K562 (cell line): ENCODE data around the gene CD300A. TPM values are rescaled to one million over a fixed set of nuclear protein-coding genes. Genes with fewer than 3 reads are reported as not detected.

Source experiments
- ATAC-seq: fragments of 200-7000 bp; cut with Tn5 transposase; 3 replicates; pipeline ENCODE4 v1.9.1; 2020; ENCODE audit warnings: moderate library complexity
- BruUV-seq: library from RNA; stranded (reverse); fragments of 400-500 nt; replicated peaks from 2 replicates; lab custom pipeline; 2021; lab: Mats Ljungman, UMichigan
- CTCF ChIA-PET: fragments of 300-600 bp; formaldehyde crosslinking; extraction: SDS; loops from one replicate; lab custom pipeline; 2021; ENCODE audit warnings: low intra/inter-chr PET ratio; lab: Yijun Ruan, JAX
- POLR2A ChIA-PET: fragments of 300-600, 350-650 bp; sonication (Branson Sonifier 250); formaldehyde crosslinking; extraction: SDS; loops from one replicate; lab custom pipeline; 2021; ENCODE audit warnings: antibody characterized with exemption, inconsistent platforms; lab: Yijun Ruan, JAX
- DNase-seq, 4 experiments: peaks; one replicate each; pipeline versions ENCODE4 v3.0.0 to v3.0.0-alpha.2; 2011 to 2018; ENCODE audit warnings: low spot score in 3 of 4, mixed read lengths in 3 of 4; ENCODE audit errors: extremely low read depth in 1 of 4
- FAIRE-seq: peaks from 2 replicates; lab custom pipeline; 2011; peaks lifted over from hg19 to GRCh38; lab: Jason Lieb, UNC
- H2AFZ ChIP-seq: 2 replicates; pipeline ENCODE4 v1.6.0; 2011; ENCODE audit warnings: low read depth, low read length, control low read depth, inconsistent platforms
- H3K27ac ChIP-seq: fragments of 200-600 bp; 3 replicates; pipeline ENCODE4 v1.8.0; 2011; ENCODE audit warnings: low read depth, mild to moderate bottlenecking, control low read depth, inconsistent platforms, low read length, moderate library complexity, mixed read lengths; ENCODE audit errors: extremely low read depth
- H3K27me3 ChIP-seq, 2 experiments: fragments of 300-600 bp in 1 of 2; 2 replicates in 1 of 2; 3 replicates in 1 of 2; pipeline versions ENCODE4 v1.6.0 to v1.8.0; 2011; ENCODE audit warnings: inconsistent platforms in 2 of 2, low read length in 2 of 2, mild to moderate bottlenecking in 1 of 2, mixed read lengths in 1 of 2, moderate library complexity in 1 of 2; ENCODE audit not compliant: control insufficient read depth in 2 of 2, insufficient read depth in 2 of 2
- H3K36me3 ChIP-seq: fragments of 300-600 bp; 3 replicates; pipeline ENCODE4 v1.8.0; 2011; ENCODE audit warnings: mild to moderate bottlenecking, low read length, inconsistent platforms; ENCODE audit not compliant: control insufficient read depth, insufficient read depth
- H3K4me1 ChIP-seq, 2 experiments: fragments of 200-600 bp in 1 of 2; replicated peaks in 1 of 2; 2 replicates in 1 of 2; 3 replicates in 1 of 2; pipeline versions ENCODE4 v1.5.1 to v1.8.0; 2011; ENCODE audit warnings: inconsistent platforms in 2 of 2, low read length in 2 of 2, mild to moderate bottlenecking in 1 of 2, mixed read lengths in 1 of 2, moderate library complexity in 1 of 2; ENCODE audit not compliant: control insufficient read depth in 2 of 2, insufficient read depth in 2 of 2
- H3K4me2 ChIP-seq: 2 replicates; pipeline ENCODE4 v1.6.1; 2011; ENCODE audit warnings: low read length, control low read depth, inconsistent platforms, mixed read lengths; ENCODE audit not compliant: insufficient read depth
- H3K4me3 ChIP-seq: fragments of 200-600 bp; sonication (generic), shearing (Covaris generic); 2 replicates; pipeline ENCODE4 v1.5.1; 2016; ENCODE audit warnings: control low read depth, inconsistent platforms
- H3K79me2 ChIP-seq: fragments of 200-600 bp; 3 replicates; pipeline ENCODE4 v1.8.0; 2011; ENCODE audit warnings: low read length, inconsistent platforms; ENCODE audit not compliant: control insufficient read depth, insufficient read depth
- H3K9ac ChIP-seq, 2 experiments: 2 replicates each; pipeline versions ENCODE4 v1.6.0 to v1.6.1; 2011; ENCODE audit warnings: low read depth in 2 of 2, low read length in 2 of 2, control low read depth in 1 of 2, inconsistent platforms in 1 of 2, mild to moderate bottlenecking in 1 of 2, mixed read lengths in 1 of 2; ENCODE audit not compliant: insufficient read depth in 1 of 2
- H3K9me1 ChIP-seq: one replicate; pipeline ENCODE4 v1.6.0; 2011; ENCODE audit warnings: inconsistent platforms, mild to moderate bottlenecking, low read length, moderate library complexity; ENCODE audit not compliant: control insufficient read depth, insufficient read depth
- H3K9me3 ChIP-seq: replicated peaks from 2 replicates; pipeline ENCODE4 v1.5.1; 2011; ENCODE audit warnings: low read depth, low read length, inconsistent platforms; ENCODE audit not compliant: control insufficient read depth, insufficient read depth
- H4K20me1 ChIP-seq: replicated peaks from 2 replicates; pipeline ENCODE4 v1.6.1; 2011; ENCODE audit warnings: low read length, inconsistent platforms, mixed read lengths; ENCODE audit not compliant: control insufficient read depth, insufficient read depth
- ARID1B ChIP-seq: fragments of 450-650 bp; IDR thresholded peaks from 2 replicates; pipeline ENCODE4 v1.6.1; 2016; ENCODE audit warnings: antibody characterized with exemption, mild to moderate bottlenecking, inconsistent platforms
- CHD4 ChIP-seq: fragments of 200-600 bp; sonication (generic); IDR thresholded peaks from 3 replicates; pipeline ENCODE4 v1.6.1; 2012; ENCODE audit warnings: low read depth, mild to moderate bottlenecking, mixed read lengths, low read length, inconsistent platforms; ENCODE audit not compliant: insufficient read depth, insufficient replicate concordance, poor library complexity, severe bottlenecking
- CREBBP ChIP-seq: IDR thresholded peaks from one replicate; pipeline ENCODE4 v1.6.1; 2012; ENCODE audit warnings: low read depth, mild to moderate bottlenecking, control low read depth, inconsistent platforms, low read length
- CSDE1 ChIP-seq, 2 experiments: fragments of 450-650 bp; IDR thresholded peaks; 2 replicates each; pipeline ENCODE4 v1.6.1; 2016; ENCODE audit warnings: mild to moderate bottlenecking in 1 of 2
- EHMT2 ChIP-seq: fragments of 450-650 bp; IDR thresholded peaks from 2 replicates; pipeline ENCODE4 v1.6.1; 2018; ENCODE audit warnings: antibody characterized with exemption
- GABPB2 ChIP-seq: fragments of 250-450 bp; sonication (Bioruptor Pico); conservative IDR thresholded peaks from 2 replicates; pipeline ENCODE4 v1.5.1; 2021; ENCODE audit warnings: mild to moderate bottlenecking
- GTF2F1 ChIP-seq: IDR thresholded peaks from 2 replicates; pipeline ENCODE4 v1.6.1; 2011; ENCODE audit warnings: low read depth, low read length, improper control_type of control experiment
- KDM4B ChIP-seq, 2 experiments: fragments of 450-650 bp in 1 of 2; sonication (generic) in 1 of 2; IDR thresholded peaks; 2 replicates each; pipeline ENCODE4 v1.6.1; 2016 to 2017; ENCODE audit warnings: borderline replicate concordance in 2 of 2, antibody characterized with exemption in 1 of 2, low read depth in 1 of 2, mild to moderate bottlenecking in 1 of 2
- MYNN ChIP-seq, 2 experiments: sonication (generic); formaldehyde crosslinking in 1 of 2; IDR thresholded peaks; 2 replicates each; pipeline versions ENCODE4 v1.5.0 to v1.6.1; 2016 to 2020; ENCODE audit warnings: antibody characterized with exemption in 1 of 2, missing genetic modification reagents in 1 of 2
- RBM22 ChIP-seq: fragments of 200-400 bp; formaldehyde crosslinking; IDR thresholded peaks from 2 replicates; pipeline ENCODE4 v1.6.1; 2018; ENCODE audit warnings: low read length, low read depth; ENCODE audit not compliant: poor library complexity, severe bottlenecking
- RHOXF2B ChIP-seq: fragments of 250-450 bp; sonication (Bioruptor Pico); conservative IDR thresholded peaks from 2 replicates; pipeline ENCODE4 v1.5.1; 2021
- SAP30 ChIP-seq: fragments of 200-600 bp; sonication (generic); IDR thresholded peaks from 2 replicates; pipeline ENCODE4 v1.6.1; 2012; ENCODE audit warnings: borderline replicate concordance, low read depth, mild to moderate bottlenecking, moderate library complexity, low read length, control low read depth, inconsistent platforms; ENCODE audit not compliant: insufficient read depth, poor library complexity, severe bottlenecking
- SREBF2 ChIP-seq: sonication (generic); formaldehyde crosslinking; IDR thresholded peaks from 2 replicates; pipeline ENCODE4 v1.4.0; 2020; ENCODE audit warnings: mild to moderate bottlenecking, missing genetic modification reagents
- SRSF9 ChIP-seq: fragments of 200-400 bp; formaldehyde crosslinking; IDR thresholded peaks from 2 replicates; pipeline ENCODE4 v1.6.1; 2017; ENCODE audit warnings: low read depth, low read length, borderline replicate concordance
- ZNF253 ChIP-seq: fragments of 250-450 bp; sonication (Bioruptor Pico); conservative IDR thresholded peaks from 2 replicates; pipeline ENCODE4 v1.6.1; 2021; ENCODE audit warnings: mild to moderate bottlenecking
- ZZZ3 ChIP-seq: fragments of 450-650 bp; IDR thresholded peaks from 2 replicates; pipeline ENCODE4 v1.6.1; 2016; ENCODE audit warnings: antibody characterized with exemption, mild to moderate bottlenecking, moderate library complexity
- WGBS: fragments of 100-300 bp; shearing (Covaris generic); methylation state at CpG from one replicate; pipeline ENCODE4 v1.1.6; 2016; ENCODE audit warnings: low coverage, mixed read lengths; ENCODE audit not compliant: insufficient coverage; ENCODE audit errors: missing lambda C conversion rate; 5-methylcytosine and 5-hydroxymethylcytosine counted together
- in situ Hi-C: fragments of 300-500 bp; cut with MboI; formaldehyde crosslinking; loops from 4 replicates; pipeline ENCODE4 v1.15.0; 2018; ENCODE audit warnings: inconsistent platforms, mixed read lengths
- intact Hi-C: fragments of 100-400 bp; cut with micrococcal nuclease; formaldehyde crosslinking; loops from 2 replicates; pipeline ENCODE4 v1.14.2; 2022
- polyA plus RNA-seq, 8 experiments: library from polyadenylated mRNA; depleted of rRNA in 4 of 8; stranded (reverse) in 5 of 8; unstranded in 3 of 8; fragments of >200 nt; fragmentation: Nextera tagmentation in 2 of 8; fragmentation: Illumina TruSeq in 1 of 8; extraction: Ambion mirVana in 2 of 8; extraction: Trizol in 1 of 8; gene quantifications; 2 replicates each; pipeline versions ENCODE4 v1.2.1 to v1.2.3, GENCODE V29; 2011 to 2014; ENCODE audit warnings: inconsistent platforms in 1 of 8, missing spikeins in 1 of 8
- total RNA-seq, 7 experiments: library from RNA; depleted of rRNA in 6 of 7; stranded (reverse); fragments of >200 nt in 6 of 7; fragmentation: Illumina TruSeq in 2 of 7; extraction: Trizol in 2 of 7; gene quantifications; 2 replicates each; pipeline versions ENCODE4 v1.2.1 to v1.2.3, GENCODE V29; 2011 to 2021; ENCODE audit warnings: low replicate concordance in 1 of 7
- TF ChIP-seq, protein P1 (sequence below): sonication (generic); formaldehyde crosslinking; IDR thresholded peaks from 2 replicates; pipeline ENCODE4 v1.8.0; 2023; ENCODE audit warnings: mild to moderate bottlenecking, missing genetic modification reagents
- TF ChIP-seq, protein P2 (sequence below): fragments of 450-650 bp; formaldehyde crosslinking; IDR thresholded peaks from 2 replicates; pipeline ENCODE4 v1.4.0; 2020; ENCODE audit warnings: mild to moderate bottlenecking, mixed read lengths

CD300A gene
- total and polyA plus RNA-seq, 9 of the 15 experiments (the other 6 are each of a cell fraction or from before 2014, with no cell fraction given) = 0.21 to 1.7 (median 0.41) TPM; not detected in 1

DNA sequence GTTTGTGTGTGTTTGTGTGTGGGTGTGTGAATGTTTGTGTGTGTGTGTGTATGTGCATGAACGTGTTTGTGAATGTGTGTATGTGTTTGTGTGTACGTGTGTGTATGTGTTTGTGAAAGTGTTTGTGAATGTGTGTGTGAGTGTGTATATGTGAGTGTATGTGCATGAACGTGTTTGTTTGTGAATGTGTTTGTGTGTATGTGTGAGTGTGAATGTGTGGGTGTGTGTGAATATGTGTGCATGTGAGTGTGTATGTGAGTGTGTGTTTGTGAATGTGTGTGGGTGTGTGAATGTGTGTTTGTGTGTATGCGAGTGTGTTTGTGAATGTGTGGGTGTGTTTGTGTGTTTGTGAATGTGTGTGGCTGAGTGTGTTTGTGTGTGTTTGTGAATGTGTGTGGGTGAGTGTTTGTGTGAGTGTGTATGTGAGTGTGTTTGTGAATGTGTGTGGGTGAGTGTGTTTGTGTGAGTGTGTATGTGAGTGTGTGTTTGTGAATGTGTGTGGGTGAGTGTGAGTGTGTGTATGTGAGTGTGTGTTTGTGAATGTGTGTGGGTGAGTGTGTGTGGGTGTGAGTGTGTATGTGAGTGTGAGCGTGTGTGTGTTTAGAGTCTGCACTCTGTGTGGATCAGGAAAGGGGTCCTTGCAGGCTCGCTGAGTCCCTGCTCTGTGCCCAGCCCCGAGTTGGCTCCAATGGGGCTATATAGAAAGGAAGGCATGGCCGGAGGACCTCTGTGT lies 890 bp upstream of the CD300A start:
- FAIRE-seq (peak; percentile 72), ATAC-seq (no peak), DNase-seq (no peak)
- POLR2A ChIA-PET = no interaction called here
- intact Hi-C loops = no loop called here
- CTCF ChIA-PET = no interaction called here
- H3K4me2 ChIP-seq = no peak overlapping the region
- H3K27me3 ChIP-seq = no peaks in the 10 kb centered on the region
- H3K4me3 ChIP-seq = no peak overlapping the region
- no peaks in the 10 kb centered on the region for H3K36me3 ChIP-seq
- WGBS = 68% methylated on average over 7 of the region's 8 CpGs
- H3K27ac ChIP-seq = no peak overlapping the region
- peak overlapping the region; percentile 83; the same call in 1 of the 2 replicates for H2AFZ ChIP-seq
- H3K79me2 ChIP-seq = no peaks in the 10 kb centered on the region
- no peaks in the 10 kb centered on the region for H3K9me1 ChIP-seq
- H3K4me1 ChIP-seq = peaks cover 25 to 27% of the 10 kb centered on the region in 2 experiments
- in situ Hi-C loops = no loop called here
- H3K9ac ChIP-seq = no peak overlapping the region
- no peaks in the 10 kb centered on the region for H4K20me1 ChIP-seq
- no TSS peak for BruUV-seq
- no peaks in the 10 kb centered on the region; the same call in 1 of the 2 replicates for H3K9me3 ChIP-seq
- peak in 1 of 2 experiments; percentile 42; a peak in 1 of 4 replicates for TF ChIP-seq KDM4B (IDR thresholded peaks at IDR 0.05; ENCODE audit: borderline replicate concordance in 2 of 2, low read depth in 1 of 2)
- TF ChIP-seq ARID1B = no peak
- no peak for TF ChIP-seq CSDE1 (IDR thresholded peaks at IDR 0.05)
- no peak for TF ChIP-seq SRSF9
- no peak for TF ChIP-seq EHMT2
- TF ChIP-seq, protein P1, sequence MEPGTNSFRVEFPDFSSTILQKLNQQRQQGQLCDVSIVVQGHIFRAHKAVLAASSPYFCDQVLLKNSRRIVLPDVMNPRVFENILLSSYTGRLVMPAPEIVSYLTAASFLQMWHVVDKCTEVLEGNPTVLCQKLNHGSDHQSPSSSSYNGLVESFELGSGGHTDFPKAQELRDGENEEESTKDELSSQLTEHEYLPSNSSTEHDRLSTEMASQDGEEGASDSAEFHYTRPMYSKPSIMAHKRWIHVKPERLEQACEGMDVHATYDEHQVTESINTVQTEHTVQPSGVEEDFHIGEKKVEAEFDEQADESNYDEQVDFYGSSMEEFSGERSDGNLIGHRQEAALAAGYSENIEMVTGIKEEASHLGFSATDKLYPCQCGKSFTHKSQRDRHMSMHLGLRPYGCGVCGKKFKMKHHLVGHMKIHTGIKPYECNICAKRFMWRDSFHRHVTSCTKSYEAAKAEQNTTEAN (CRISPR knock-in tag) = peak; percentile 99
- TF ChIP-seq RBM22 = no peak
- no peak for TF ChIP-seq ZZZ3
- TF ChIP-seq RHOXF2B = no peak
- TF ChIP-seq ZNF253 = no peak
- no peak for TF ChIP-seq CREBBP
- TF ChIP-seq, protein P2, sequence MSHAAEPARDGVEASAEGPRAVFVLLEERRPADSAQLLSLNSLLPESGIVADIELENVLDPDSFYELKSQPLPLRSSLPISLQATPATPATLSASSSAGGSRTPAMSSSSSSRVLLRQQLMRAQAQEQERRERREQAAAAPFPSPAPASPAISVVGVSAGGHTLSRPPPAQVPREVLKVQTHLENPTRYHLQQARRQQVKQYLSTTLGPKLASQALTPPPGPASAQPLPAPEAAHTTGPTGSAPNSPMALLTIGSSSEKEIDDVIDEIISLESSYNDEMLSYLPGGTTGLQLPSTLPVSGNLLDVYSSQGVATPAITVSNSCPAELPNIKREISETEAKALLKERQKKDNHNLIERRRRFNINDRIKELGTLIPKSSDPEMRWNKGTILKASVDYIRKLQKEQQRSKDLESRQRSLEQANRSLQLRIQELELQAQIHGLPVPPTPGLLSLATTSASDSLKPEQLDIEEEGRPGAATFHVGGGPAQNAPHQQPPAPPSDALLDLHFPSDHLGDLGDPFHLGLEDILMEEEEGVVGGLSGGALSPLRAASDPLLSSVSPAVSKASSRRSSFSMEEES (CRISPR knock-in tag) = no peak
- TF ChIP-seq SREBF2 (CRISPR knock-in tag) = no peak
- TF ChIP-seq CHD4 = no peak
- no peak for TF ChIP-seq SAP30
- no peak for TF ChIP-seq GABPB2 (CRISPR knock-in tag)
- TF ChIP-seq MYNN (IDR thresholded peaks at IDR 0.05) = peak; percentile 60; the same call in 1 of the 2 replicates
- no peak for TF ChIP-seq MYNN (CRISPR knock-in tag; IDR thresholded peaks at IDR 0.05)
- TF ChIP-seq GTF2F1 = no peak
